Peyer's patch (tissue), 4 donors: ENCODE results near the gene GPANK1. TPM values are rescaled to one million over a fixed set of nuclear protein-coding genes. Genes with fewer than 3 reads are reported as not detected.

ENCODE experiments used
- DNase-seq, 3 donors: peaks; one replicate each; pipeline ENCODE4 v3.0.0-alpha.2; 2017 to 2019
- H3K27ac ChIP-seq, 4 donors: fragments of 200-600 bp; sonication (generic); one replicate each; pipeline ENCODE4 v1.5.1; 2016 to 2019
- H3K27me3 ChIP-seq, 2 donors: fragments of 200-600 bp; sonication (generic); one replicate each; pipeline ENCODE4 v1.5.1; 2019
- H3K36me3 ChIP-seq, 3 donors: fragments of 200-600 bp; sonication (generic); one replicate each; pipeline ENCODE4 v1.5.1; 2016 to 2019
- H3K4me1 ChIP-seq, 4 donors: fragments of 200-600 bp; sonication (generic); one replicate each; pipeline ENCODE4 v1.5.1; 2016 to 2019
- H3K4me3 ChIP-seq, 4 donors: fragments of 200-600 bp; sonication (generic); 1 replicate in 3 of 4; 2 replicates in 1 of 4; pipeline ENCODE4 v1.5.1; 2016 to 2019; ENCODE audit warnings: mild to moderate bottlenecking in 1 of 4
- H3K9me3 ChIP-seq, 4 donors: fragments of 200-600 bp; sonication (generic); one replicate each; pipeline ENCODE4 v1.5.1; 2016 to 2019; ENCODE audit warnings: mild to moderate bottlenecking in 1 of 4
- CTCF ChIP-seq, 6 experiments: fragments of 450-650 bp in 4 of 6; fragments of 200-600 bp in 2 of 6; sonication (generic) in 1 of 6; IDR thresholded peaks; one replicate each; pipeline ENCODE4 v1.5.1; 2017 to 2019; ENCODE audit warnings: antibody characterized with exemption in 6 of 6, mild to moderate bottlenecking in 3 of 6, moderate library complexity in 1 of 6
- POLR2A ChIP-seq, 2 donors: fragments of 450-650 bp; IDR thresholded peaks; one replicate each; pipeline ENCODE4 v1.5.1; 2017; ENCODE audit warnings: antibody characterized with exemption in 2 of 2, mild to moderate bottlenecking in 2 of 2, moderate library complexity in 2 of 2
- total RNA-seq, 4 donors: library from RNA; depleted of rRNA; stranded (reverse); fragments of >200 nt; gene quantifications; one replicate each; pipeline ENCODE4 v1.1.0, GENCODE V29; 2016

The GPANK1 gene
- total RNA-seq, 4 donors from 2014 or later: 29.4 to 63.5 (median 41.9) TPM

- Histone ChIP-seq H3K4me1 (peaks cover 0 to 16% (median 0%) of the 10 kb centered on the region in 4 donors), H3K27me3 (no peaks in the 10 kb centered on the region), H3K9me3 (no peaks in the 10 kb centered on the region), H3K27ac (peak overlapping the region; percentile 38 to 99 (median 96)), H3K4me3 (peak overlapping the region in 2 of 4 donors; percentile 89 to 100), H3K36me3 (peaks cover 0 to 44% (median 0%) of the 10 kb centered on the region in 3 donors)
- no peak for DNase-seq
- TF ChIP-seq POLR2A (IDR thresholded peaks at IDR 0.05) (no peak), CTCF (IDR thresholded peaks at IDR 0.05) (no peak)
Observed at GRCh38 chr6:31621991-31622390, 42.8 kb downstream of the GPANK1 start.

DNA sequence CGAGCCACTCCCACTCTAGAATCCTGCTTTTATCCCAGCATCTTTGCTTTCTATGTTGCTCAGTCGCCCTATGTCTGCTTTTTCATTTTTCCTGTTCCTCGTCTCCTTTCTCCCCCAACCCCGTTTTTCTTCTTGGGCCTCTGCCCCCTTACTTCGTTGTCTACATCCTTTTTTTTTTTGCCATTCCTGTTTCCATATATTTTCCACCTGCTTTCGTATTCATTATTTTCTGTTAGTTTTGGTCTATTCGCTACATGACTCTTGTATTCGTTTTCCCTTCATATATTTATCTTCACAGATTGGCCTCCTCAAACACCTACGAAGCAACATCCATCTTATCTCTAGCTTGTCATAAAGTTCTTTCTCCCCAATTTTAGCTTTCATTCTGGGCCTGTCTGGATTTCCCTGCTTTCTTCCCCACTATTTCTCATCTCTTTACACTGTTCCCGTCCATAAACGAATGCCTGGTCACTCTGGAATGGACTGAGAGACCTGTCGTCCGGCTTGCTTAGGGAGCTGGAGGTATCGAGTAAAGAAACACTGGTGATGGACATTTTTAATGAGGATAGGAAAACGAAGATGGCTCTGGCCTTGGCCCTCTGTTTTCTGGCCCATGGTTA is 43.4 kb downstream of the GPANK1 start:
- no peaks in the 10 kb centered on the region for H3K27me3 ChIP-seq
- peaks cover 0 to 38% (median 0%) of the 10 kb centered on the region in 3 donors for H3K36me3 ChIP-seq
- DNase-seq: no peak
- H3K9me3 ChIP-seq: no peaks in the 10 kb centered on the region
- no peak for TF ChIP-seq POLR2A (IDR thresholded peaks at IDR 0.05)
- TF ChIP-seq CTCF (IDR thresholded peaks at IDR 0.05): no peak
- H3K4me1 ChIP-seq: peaks cover 0 to 16% (median 0%) of the 10 kb centered on the region in 4 donors
- peak overlapping the region; percentile 54 to 100 (median 88) for H3K4me3 ChIP-seq
- H3K27ac ChIP-seq: peak overlapping the region; percentile 95 to 99 (median 98)

DNA sequence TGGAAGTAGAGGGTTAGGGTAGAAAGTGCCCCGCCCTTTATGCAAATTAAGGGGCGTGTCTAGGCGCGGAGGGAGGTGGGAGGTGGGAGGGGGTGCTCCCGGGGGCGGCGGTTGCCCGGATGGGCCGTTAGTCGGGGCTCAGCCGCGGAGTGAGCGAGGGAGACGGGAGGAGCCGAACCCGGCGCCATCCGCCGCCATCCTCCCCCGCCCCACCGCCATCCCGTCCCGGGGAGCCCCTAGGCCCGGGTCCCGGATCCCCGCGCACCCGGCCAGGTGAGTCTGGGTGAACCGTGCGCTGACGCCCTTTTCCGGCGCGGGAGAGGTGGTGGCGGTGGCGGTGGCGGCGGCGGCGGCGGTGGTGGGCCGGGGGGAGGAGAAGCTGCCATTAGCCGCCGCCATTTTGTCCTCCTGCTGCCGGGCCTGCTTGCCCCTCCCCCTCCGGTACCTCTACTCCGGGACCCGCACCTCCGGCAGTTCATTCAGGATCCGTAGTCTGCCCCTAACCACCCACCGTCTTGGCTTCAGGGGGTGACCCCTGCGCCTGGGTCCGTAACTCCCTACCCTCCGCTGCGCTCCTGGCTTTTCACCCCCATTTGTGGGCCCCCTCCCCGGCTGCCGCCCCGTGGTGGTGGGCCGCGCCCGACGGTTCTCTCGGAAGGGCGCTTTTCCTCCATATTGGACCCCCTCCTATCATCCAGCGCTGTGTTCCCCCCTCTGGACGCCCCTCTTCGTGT is 44.0 kb downstream of the GPANK1 start, which contains the start of gene PRRC2A:
PRRC2A (plus strand) TSS at position 130 of the 734 bp plus-strand sequence. CDS start 2,075 bp downstream, outside the sequence.
- H3K27ac ChIP-seq: peak within 1 kb of the TSS; percentile 95 to 99 (median 98)
- H3K9me3 ChIP-seq: no peaks in the 10 kb centered on the region
- peaks cover 0 to 31% (median 0%) of the 10 kb centered on the region in 3 donors for H3K36me3 ChIP-seq
- no peaks in the 10 kb centered on the region for H3K27me3 ChIP-seq
- TF ChIP-seq POLR2A (IDR thresholded peaks at IDR 0.05) (peak; percentile 44 to 56), CTCF (IDR thresholded peaks at IDR 0.05) (peak in 1 of 6 experiments; percentile 2)
- peaks cover 0 to 16% (median 3%) of the 10 kb centered on the region in 4 donors for H3K4me1 ChIP-seq
- H3K4me3 ChIP-seq: peak within 1 kb of the TSS; percentile 54 to 100 (median 88)
- peak in 2 of 3 donors; percentile 81 to 89 for DNase-seq

- peak; percentile 98 to 99 (median 98) for DNase-seq
- TF ChIP-seq CTCF (IDR thresholded peaks at IDR 0.05): peak in 2 of 6 experiments; percentile 22 to 28
- peak; percentile 85 to 94 for TF ChIP-seq POLR2A (IDR thresholded peaks at IDR 0.05)
Observed at GRCh38 chr6:31619805-31620585, 44.8 kb downstream of the GPANK1 start.

GRCh38 chr6:31617010-31617409 is 47.8 kb downstream of the GPANK1 start:
- TF ChIP-seq CTCF (IDR thresholded peaks at IDR 0.05) (no peak), POLR2A (IDR thresholded peaks at IDR 0.05) (no peak)
- Histone ChIP-seq H3K27ac (no peak overlapping the region), H3K36me3 (no peaks in the 10 kb centered on the region), H3K27me3 (no peaks in the 10 kb centered on the region), H3K9me3 (no peaks in the 10 kb centered on the region), H3K4me3 (no peak overlapping the region), H3K4me1 (peaks cover 0 to 22% (median 8%) of the 10 kb centered on the region in 4 donors)
- DNase-seq: no peak

More at GRCh38 chr6:31619805-31620585, 44.8 kb downstream of the GPANK1 start:
- Histone ChIP-seq H3K27ac (peak overlapping the region; percentile 95 to 99 (median 98)), H3K27me3 (no peaks in the 10 kb centered on the region), H3K36me3 (peaks cover 0 to 24% (median 0%) of the 10 kb centered on the region in 3 donors), H3K4me1 (peaks cover 0 to 21% (median 7%) of the 10 kb centered on the region in 4 donors), H3K4me3 (peak overlapping the region; percentile 54 to 100 (median 88)), H3K9me3 (no peaks in the 10 kb centered on the region)
